NCI-H1092 (cell line): Measurements from ENCODE around the gene NALCN.

Experiments used
- DNase-seq: peaks from one replicate; lab custom pipeline; 2025; lab: John Stamatoyannopoulos, UW

NALCN gene

DNA sequence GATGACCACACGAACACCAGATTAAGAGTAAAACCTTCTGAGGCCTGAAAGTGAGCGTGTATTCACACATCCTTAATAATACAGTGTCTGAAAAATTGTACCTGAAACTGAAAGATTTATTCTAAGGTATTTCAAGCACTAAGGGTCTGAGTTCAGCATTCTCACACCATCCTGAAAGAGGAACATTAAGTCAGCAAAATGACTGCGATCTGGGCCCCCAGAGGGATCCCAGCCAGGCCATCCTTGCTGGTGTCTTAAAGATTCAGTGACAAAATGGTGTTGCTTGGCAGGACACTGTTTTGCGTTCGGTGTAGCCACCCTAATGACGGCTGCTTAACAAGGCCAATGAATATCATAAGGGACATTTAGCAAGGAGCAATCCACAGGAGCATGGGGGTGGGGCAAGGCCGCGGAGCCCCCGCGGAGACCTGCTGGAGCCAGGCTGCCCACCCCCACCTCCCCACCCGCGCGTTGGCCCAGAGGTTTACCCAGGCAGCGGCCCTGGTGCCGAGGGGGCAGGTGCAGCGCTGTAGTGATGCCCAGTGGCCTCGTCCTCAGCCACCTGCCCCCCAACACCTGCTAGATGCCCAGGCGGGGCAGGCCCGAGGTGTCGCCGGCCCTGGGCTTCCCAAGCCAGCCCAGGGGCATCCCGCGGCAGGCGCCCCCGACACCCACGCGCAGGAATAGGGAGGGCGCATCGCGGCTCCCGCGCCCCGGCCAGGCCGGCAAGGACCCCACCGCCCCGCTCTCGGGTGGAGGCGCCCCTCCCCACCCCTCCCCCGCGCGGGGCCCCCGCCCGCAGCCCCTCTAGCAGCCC is 742 bp downstream of the NALCN start:
- DNase-seq, result peak; percentile 53

GRCh38 chr13:101412076-101412475 is 4.2 kb downstream of the NALCN start:
- no peak for DNase-seq

DNA sequence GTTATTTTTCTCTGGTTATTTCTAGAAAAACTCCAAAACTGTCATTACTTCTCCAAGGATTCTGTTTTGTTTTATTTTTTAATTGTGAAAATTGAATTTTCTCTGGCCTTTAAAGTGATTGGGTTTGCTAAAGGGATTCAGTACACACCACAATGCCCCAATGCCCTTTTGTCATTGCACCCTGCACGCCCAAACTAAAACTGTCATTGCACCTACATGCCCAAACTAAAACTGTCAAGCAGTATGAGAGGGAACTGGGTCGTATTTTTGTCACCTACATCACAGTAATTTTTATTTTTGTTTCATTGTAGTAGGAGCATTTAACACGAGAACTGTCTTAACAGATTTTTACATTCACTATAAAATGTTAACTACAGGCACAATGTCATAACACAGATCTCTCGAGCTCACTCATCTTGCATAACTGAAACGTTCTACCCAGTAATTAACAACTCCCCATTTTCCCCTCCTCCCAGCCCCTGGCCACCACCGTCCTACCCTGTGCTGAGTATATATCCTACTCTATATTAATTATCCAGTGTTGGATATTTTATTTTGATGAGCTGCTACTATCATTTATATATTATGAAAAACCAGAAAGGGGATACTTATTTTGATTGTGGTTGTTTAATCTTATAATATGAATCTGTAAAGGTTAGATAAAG is 7.2 kb downstream of the NALCN start:
- DNase-seq, result no peak

DNA sequence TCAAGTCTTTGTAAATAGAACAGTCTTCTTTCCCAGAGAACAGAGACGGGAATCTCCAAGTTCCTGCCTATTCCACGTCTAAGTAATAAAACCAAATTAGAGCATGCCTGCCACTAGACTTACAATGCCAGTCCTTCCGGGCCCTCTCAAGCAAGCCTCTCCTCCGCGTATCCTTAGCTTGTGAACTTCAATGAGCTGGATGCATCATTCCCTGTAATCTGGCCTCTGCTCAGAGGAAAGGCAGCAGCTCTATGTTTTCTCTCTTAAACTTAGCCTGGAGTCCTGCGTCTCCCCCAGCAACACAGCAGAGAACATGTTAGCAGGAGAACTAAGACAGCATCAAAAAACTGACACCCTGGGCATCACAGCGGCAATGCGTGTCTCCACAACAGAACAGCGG is 8.2 kb downstream of the NALCN start:
- no peak for DNase-seq

DNA sequence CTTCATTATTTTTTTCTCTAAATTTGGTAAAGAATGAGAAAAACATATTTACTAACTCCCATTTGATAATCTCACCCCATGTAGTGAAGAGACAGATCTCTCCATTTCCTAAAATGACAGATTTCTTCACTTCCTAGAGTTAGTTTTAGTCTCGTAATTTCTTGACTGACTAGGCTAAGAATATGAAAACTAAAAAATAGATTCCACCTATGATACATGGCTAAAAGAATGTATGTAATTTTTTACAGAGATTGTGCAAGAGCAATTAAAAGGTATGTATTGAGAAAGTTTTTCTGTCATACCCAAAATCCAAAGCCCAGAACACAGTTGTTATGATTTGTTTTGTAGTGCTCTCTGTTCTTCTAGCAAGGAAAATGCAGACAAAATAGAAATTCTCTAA is 9.5 kb downstream of the NALCN start:
- no peak for DNase-seq

DNA sequence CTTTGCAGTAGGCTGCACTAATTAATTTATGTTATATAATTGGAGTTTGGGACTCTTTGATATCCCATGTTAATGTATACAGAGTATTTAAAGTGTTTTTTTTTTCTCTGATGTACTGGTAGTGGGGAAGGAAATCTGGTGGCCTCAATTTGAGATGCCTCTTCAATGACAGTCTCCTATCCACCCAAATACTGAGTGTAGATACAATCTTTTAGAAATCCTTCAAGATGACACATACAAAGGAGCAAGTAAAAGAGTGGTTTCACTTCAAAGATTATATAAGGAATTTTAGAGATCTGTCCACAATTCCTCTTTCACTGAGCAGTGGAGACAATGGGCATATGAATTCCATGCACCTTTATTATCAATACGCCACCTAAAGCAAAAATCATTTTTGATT is 15.1 kb downstream of the NALCN start:
- no peak for DNase-seq

- DNase-seq, result no peak
Observed at GRCh38 chr13:101399365-101399764, 16.9 kb downstream of the NALCN start.

DNA sequence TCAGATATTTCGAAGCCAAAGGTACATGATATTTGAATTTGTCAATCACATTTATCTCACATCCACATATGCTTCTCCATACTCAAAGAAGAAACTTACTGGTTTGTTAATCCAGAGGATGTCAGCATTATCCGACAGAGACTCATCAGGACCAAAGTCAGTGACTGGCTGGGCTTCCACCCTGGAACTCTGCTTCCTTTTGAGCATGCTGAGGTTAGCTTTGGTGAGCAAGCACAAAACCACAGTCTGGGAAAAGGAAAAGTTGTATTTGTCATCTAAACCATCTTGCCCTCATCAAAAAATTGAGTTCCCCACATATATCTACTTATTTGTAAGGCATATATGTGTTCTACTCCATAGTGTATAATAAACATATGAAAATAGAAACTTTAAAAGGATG is 17.4 kb downstream of the NALCN start:
- no peak for DNase-seq

DNA sequence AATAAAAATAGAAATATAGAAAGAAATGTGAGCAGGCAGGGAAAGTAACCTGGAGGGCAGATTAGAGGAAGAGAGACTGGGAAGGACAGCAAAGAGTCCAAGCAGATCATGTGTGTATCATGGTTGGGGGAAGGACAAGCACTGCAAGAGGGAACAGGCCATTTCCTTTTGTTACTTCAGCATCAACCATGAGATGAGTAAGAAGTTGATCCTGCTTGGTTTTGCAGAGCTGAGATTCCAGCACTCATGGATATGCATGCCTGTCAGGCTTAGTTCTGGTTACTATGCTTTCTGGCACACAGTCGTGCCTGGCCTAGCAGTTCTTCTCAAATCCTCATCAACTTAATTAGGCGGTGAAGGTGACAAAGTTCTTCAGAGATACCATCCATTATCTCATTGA is 18.1 kb downstream of the NALCN start:
- no peak for DNase-seq

- no peak for DNase-seq
Observed at GRCh38 chr13:101397742-101398141, 18.6 kb downstream of the NALCN start.

GRCh38 chr13:101394605-101395004 is 21.7 kb downstream of the NALCN start:
- DNase-seq, result no peak

DNA sequence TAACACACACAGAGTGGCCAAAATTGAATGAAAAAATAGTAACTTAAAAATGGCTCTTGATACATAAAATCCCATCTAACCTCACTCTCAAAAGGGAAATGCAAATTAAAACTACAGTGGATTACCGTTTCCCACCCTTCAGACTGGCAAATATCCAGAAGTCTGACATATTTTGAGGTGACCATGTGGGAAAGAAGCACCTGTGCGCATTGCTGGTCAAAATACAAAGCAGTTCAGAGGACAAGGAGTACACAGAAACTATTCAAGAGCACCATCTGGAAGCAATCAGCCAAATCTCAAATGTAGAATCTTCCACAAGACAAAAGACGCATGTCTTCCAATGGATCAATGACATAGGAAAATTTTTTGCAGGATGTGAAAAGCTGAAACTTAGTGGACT is 23.2 kb downstream of the NALCN start:
- DNase-seq, result no peak

GRCh38 chr13:101390461-101390860 is 25.8 kb downstream of the NALCN start:
- DNase-seq, result no peak

- DNase-seq, result no peak
Observed at GRCh38 chr13:101384929-101385328, 31.4 kb downstream of the NALCN start.

DNA sequence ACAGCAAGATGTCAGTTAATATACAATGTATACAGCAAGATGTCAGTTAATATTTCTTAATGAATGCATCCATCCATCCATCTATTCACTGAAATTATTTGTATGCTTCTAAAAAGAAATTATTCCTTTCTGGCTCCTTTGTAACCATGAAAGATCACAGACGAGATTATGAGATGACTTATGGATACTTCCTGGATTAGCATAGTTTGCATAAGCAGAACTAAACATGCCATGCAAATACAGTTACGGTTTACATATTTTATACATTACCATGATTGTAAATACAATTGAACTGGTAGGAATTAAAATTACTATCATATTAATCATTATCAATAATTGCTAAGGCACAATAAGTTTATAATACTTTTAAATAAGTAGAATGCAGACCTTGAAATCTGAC is 32.7 kb downstream of the NALCN start:
- DNase-seq, result no peak

GRCh38 chr13:101382701-101383100 is 33.6 kb downstream of the NALCN start:
- no peak for DNase-seq

DNA sequence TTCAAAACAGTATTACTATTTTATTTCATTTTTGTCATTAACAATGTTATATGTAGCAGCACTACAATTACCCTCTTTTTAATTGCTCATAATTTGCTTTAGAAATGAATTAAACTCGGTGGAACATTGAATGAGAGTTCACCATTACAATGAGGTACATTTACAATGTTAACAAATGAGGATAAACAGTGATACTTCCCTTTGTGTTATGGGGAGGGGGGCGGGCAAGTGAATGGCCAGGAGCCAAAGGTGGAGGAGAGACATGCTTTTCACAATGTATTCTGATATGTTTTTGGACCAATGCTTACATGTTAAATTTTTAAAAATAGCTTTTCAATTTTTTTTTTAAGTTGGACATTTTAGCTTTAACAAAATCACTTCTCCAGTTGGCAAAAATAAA is 34.2 kb downstream of the NALCN start:
- no peak for DNase-seq

- no peak for DNase-seq
Observed at GRCh38 chr13:101360525-101360924, 55.8 kb downstream of the NALCN start.

DNA sequence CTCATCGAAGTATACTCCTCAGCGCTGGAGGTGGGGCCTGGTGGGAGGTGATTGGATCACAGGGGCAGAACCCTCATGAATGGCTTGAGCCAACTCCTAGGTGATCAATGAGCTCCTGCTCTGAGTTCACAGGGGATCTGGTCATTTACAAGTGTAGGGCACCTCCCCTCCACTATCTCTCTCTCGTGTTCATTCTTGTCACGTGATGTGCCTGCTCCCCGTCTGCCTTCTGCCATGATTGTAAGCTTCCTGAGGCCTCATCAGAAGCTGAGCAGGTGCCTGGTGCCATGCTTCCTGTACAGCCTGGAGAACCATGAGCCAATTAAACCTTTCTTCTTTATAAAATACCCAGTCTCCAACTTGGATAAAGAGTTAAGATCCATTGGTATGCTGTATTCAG is 61.4 kb downstream of the NALCN start:
- DNase-seq, result no peak

- DNase-seq, result no peak
Observed at GRCh38 chr13:101346942-101347728, 69.2 kb downstream of the NALCN start.

DNA sequence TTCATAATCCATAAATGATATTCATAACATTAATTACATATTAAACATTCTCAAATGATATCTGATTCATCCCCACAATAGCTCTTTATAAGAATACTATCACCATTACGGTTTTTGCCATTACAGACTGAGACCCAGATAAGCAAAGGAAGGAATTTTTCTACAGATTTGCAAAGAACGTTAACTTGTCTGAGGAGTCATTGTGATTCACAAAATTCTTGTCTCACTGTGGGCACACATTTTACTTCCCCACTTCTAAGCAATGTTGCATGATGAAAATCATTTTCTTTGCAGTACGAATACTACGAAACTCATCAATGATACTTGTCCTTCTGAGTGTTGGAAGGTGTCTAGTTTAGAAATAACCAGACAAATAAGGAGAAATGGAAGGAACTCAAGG is 70.1 kb downstream of the NALCN start:
- no peak for DNase-seq

DNA sequence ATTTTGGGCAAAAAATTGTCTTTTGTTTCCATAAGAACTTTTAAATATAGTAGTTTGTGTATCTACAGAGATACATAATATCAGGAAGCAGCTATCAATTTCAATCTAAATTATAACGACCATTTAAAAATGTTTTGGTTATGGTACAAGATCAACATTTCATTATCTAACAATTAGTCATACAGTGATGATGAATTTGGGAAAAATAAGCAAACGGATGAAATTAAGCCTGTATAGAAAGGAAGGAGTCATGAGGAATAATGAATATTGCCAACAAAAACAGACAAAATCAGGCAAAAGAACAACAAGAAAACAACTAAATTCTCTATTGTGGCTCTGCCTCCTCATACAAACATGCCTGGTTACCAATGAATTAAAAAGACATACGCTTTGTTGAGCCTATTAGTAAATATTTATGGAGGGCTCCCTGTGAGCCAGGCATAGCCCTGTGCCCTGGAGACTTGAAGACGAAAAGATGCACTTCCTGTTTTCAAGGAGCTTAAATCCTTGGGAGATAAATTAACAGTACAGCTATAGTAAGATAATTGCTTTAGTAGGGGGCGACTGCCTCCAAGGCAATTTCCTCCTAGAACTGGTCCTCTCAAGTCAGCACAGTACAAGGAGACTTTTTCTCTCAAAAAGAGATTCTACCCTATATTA is 73.0 kb downstream of the NALCN start:
- DNase-seq, result no peak
